GM12865 (cell line): ENCODE measurements around the gene PLCL1.

Experiments
- DNase-seq: peaks from one replicate; pipeline ENCODE4 v3.0.0; 2010; ENCODE audit warnings: low read depth
- H3K4me3 ChIP-seq: 2 replicates; pipeline ENCODE4 v1.5.1; 2011; ENCODE audit warnings: mild to moderate bottlenecking, low read depth, low read length, control low read depth
- CTCF ChIP-seq: IDR thresholded peaks from 2 replicates; pipeline ENCODE4 v1.5.1; 2011; ENCODE audit warnings: low read length, control low read depth, low read depth, inconsistent platforms; ENCODE audit not compliant: insufficient read depth; ENCODE audit errors: missing control alignments

The PLCL1 gene

GRCh38 chr2:198053148-198053547 lies 248.8 kb downstream of the PLCL1 start:
- no peak for DNase-seq
- H3K4me3 ChIP-seq, result no peak overlapping the region

GRCh38 chr2:198053776-198054175 lies 249.4 kb downstream of the PLCL1 start:
- no peak overlapping the region for H3K4me3 ChIP-seq
- TF ChIP-seq CTCF, result no peak
- DNase-seq, result no peak

More at GRCh38 chr2:198053148-198053547, 248.8 kb downstream of the PLCL1 start:
- TF ChIP-seq CTCF, result no peak

GRCh38 chr2:198054299-198054698 lies 249.9 kb downstream of the PLCL1 start:
- TF ChIP-seq CTCF, result peak; percentile 61
- peak; percentile 72 for DNase-seq
- H3K4me3 ChIP-seq, result no peak overlapping the region

GRCh38 chr2:198055716-198056115 lies 251.3 kb downstream of the PLCL1 start:
- no peak for DNase-seq
- no peak for TF ChIP-seq CTCF
- no peak overlapping the region for H3K4me3 ChIP-seq

- TF ChIP-seq CTCF, result no peak
- H3K4me3 ChIP-seq, result no peak overlapping the region
- no peak for DNase-seq
These were observed 252.4 kb downstream of the PLCL1 start for GRCh38 chr2:198056836-198057235.

- DNase-seq, result no peak
- no peak for TF ChIP-seq CTCF
- no peak overlapping the region for H3K4me3 ChIP-seq
These were observed 255.4 kb downstream of the PLCL1 start for GRCh38 chr2:198059800-198060199.

- no peak overlapping the region for H3K4me3 ChIP-seq
- no peak for DNase-seq
- TF ChIP-seq CTCF, result no peak
These were observed 255.9 kb downstream of the PLCL1 start for GRCh38 chr2:198060277-198060676.
